GM12872 (cell line): ENCODE data around the gene FAM89A.

Source experiments
- CTCF ChIP-seq: IDR thresholded peaks from 3 replicates; pipeline ENCODE4 v1.5.1; 2011; ENCODE audit warnings: low read depth, mild to moderate bottlenecking, low read length, moderate library complexity; ENCODE audit not compliant: insufficient read depth

The FAM89A gene

GRCh38 chr1:231074046-231074445, 34.0 kb upstream of the FAM89A start:
- TF ChIP-seq CTCF = no peak

GRCh38 chr1:231073331-231073730, 33.3 kb upstream of the FAM89A start:
- TF ChIP-seq CTCF = no peak

GRCh38 chr1:231072502-231073094, 32.5 kb upstream of the FAM89A start:
- TF ChIP-seq CTCF = no peak

- no peak for TF ChIP-seq CTCF
These were observed 32.0 kb upstream of the FAM89A start for GRCh38 chr1:231072041-231072440.

- no peak for TF ChIP-seq CTCF
These were observed 30.8 kb upstream of the FAM89A start for GRCh38 chr1:231070758-231071444.

- no peak for TF ChIP-seq CTCF
These were observed 29.3 kb upstream of the FAM89A start for GRCh38 chr1:231069333-231069732.

GRCh38 chr1:231068762-231069161, 28.7 kb upstream of the FAM89A start:
- no peak for TF ChIP-seq CTCF
